Heart right ventricle (tissue), 16 donors: ENCODE data around the gene UTS2B. TPM values are rescaled to one million over a fixed set of nuclear protein-coding genes. Genes with fewer than 3 reads are reported as not detected.

Experiments used
- ATAC-seq, 8 donors: fragments of 200-7000 bp; cut with Tn5 transposase; one replicate each; pipeline ENCODE4 v1.9.1; 2020; ENCODE audit warnings: mild to moderate bottlenecking in 8 of 8, moderate library complexity in 8 of 8, moderate number of reproducible peaks in 1 of 8
- DNase-seq, 2 donors: peaks; one replicate each; pipeline ENCODE4 v3.0.0-alpha.2; 2020
- H3K27ac ChIP-seq, 10 donors: fragments of 200-600 bp; sonication (generic) in 2 of 10; one replicate each; pipeline versions ENCODE4 v1.5.0 to v1.8.0; 2020 to 2022; ENCODE audit warnings: mild to moderate bottlenecking in 3 of 10
- H3K27me3 ChIP-seq, 7 donors: fragments of 200-600 bp; one replicate each; pipeline ENCODE4 v1.8.0; 2021 to 2022; ENCODE audit warnings: mild to moderate bottlenecking in 2 of 7
- H3K36me3 ChIP-seq, 9 donors: fragments of 200-600 bp; sonication (generic) in 1 of 9; one replicate each; pipeline versions ENCODE4 v1.5.0 to v1.8.0; 2020 to 2022; ENCODE audit warnings: mild to moderate bottlenecking in 2 of 9
- H3K4me1 ChIP-seq, 9 donors: fragments of 200-600 bp; sonication (generic) in 1 of 9; one replicate each; pipeline versions ENCODE4 v1.5.0 to v1.8.0; 2020 to 2022; ENCODE audit warnings: mild to moderate bottlenecking in 4 of 9
- H3K4me3 ChIP-seq, 10 donors: fragments of 200-600 bp; sonication (generic) in 2 of 10; one replicate each; pipeline versions ENCODE4 v1.5.0 to v1.8.0; 2020 to 2022; ENCODE audit warnings: mild to moderate bottlenecking in 7 of 10, moderate library complexity in 2 of 10
- H3K9me3 ChIP-seq, 11 donors: fragments of 200-600 bp in 10 of 11; sonication (generic) in 2 of 11; one replicate each; pipeline versions ENCODE4 v1.5.0 to v1.8.0; 2013 to 2022; ENCODE audit warnings: mild to moderate bottlenecking in 2 of 11, control low read depth in 1 of 11, moderate library complexity in 1 of 11
- WGBS, 2 donors: extraction: QIAGEN DNeasy Blood & Tissue Kit; methylation state at CpG; one replicate each; pipeline ENCODE4 v1.1.7; 2013; ENCODE audit warnings: inconsistent platforms in 1 of 2; 5-methylcytosine and 5-hydroxymethylcytosine counted together
- intact Hi-C, 10 donors: fragments of 100-400 bp; cut with DNase I; formaldehyde crosslinking; loops; one replicate each; pipeline versions ENCODE4 v1.11.1 to v1.14.2; 2022
- polyA plus RNA-seq, 2 donors: library from polyadenylated mRNA; stranded (reverse); fragments of 200-250 nt; gene quantifications; one replicate each; pipeline ENCODE4 v1.2.3, GENCODE V29; 2013
- total RNA-seq, 10 donors: library from RNA; stranded (reverse); fragmentation: NEBNext Ultra II Directional in 3 of 10; extraction: Animal tissue kit (Norgen Biotek cat#: 25700) in 3 of 10; gene quantifications; one replicate each; pipeline versions ENCODE4 v1.2.1 to v1.2.4, GENCODE V29; 2021 to 2023
- TF ChIP-seq, protein P1 (sequence below), 9 donors: fragments of 200-600 bp; sonication (generic) in 2 of 9; IDR thresholded peaks; one replicate each; pipeline versions ENCODE4 v1.5.0 to v1.8.0; 2021 to 2022; ENCODE audit warnings: antibody characterized with exemption in 9 of 9, mild to moderate bottlenecking in 5 of 9, moderate library complexity in 1 of 9
- donor health status: Arrhythmogenic right ventricular cardiomyopathy.
- donor health status: ischemic (EF 13 %, LVEDD 7.1; RV severe dilation, severe dysfunction).
- donor health status: healthy with polysubstance abuse.
- donor health status: DM: no; HTN: yes; CAD: no.
- donor health status: DM: no; HTN: no; CAD: no.
- donor health status: ischemic (EF 25% LVEDD 6.9; RV normal size, moderate dysfunction).
- donor health status: ischemic (EF 25% LVEDD 5.7; RV mildly dilated, moderate dysfunction).
- donor health status: healthy.
- donor health status: DM: yes; HTN: yes; CAD: no.
- donor health status: Ischemic cardiomyopathy.
- donor health status: ischemic (EF 35%, LVEDD 5.7; RV mildly dilated, moderate dysfunction).
- donor health status: nonischemic (EF 11% LVEDD 7.7; RV severe dilation, severe dysfunction).
- donor health status: DM: yes; HTN: yes; CAD: no.
- donor health status: PGD.
- donor health status: ischemic (EF 29% LVEDD 5.4; RV normal size, mild dysfunction).
- donor health status: nonischemic (EF 23%, LVEDD 6.1; RV moderate dilation, normal function).

Gene UTS2B
- total and polyA plus RNA-seq, 12 donors = 0.10 to 0.53 (median 0.25) TPM; not detected in 5

DNA sequence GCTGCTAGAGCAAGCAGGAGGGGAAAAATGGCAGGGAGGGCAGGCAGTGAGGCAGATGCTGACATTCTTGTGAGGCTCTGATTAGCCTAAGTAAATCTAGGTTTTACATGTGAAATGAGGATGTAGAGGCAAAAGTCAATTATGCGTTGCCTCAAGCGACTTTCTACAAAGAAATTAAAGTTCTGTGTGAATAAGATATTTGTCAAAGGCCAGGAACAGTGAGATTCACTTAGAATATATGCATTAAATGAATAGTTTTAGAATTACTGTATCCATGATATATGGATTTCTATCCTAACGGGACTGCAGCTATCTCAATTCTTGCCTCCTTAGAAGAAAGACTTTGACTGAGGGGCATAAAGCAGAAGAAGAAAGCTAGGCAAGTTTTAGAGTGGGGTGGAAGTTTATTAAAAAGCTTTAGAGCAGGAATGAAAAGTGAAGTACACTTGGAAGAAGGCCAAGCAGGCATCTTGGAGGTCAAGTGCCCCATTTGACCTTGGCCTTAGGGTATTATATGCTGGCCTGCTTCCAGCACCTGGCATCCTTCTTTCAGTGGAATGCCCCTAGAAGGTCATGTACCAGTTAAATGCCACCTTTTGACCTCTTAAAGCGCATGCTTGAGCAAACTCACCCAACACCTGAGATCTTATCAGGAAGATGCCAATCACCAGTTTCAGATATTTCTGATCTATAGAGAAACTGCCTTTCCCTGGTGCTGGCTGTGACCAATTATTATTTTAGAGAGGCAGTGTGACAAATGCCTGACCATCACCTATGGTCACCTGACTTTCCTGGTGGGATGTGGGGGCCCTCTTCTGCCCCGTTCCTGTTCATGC, 93.1 kb downstream of the UTS2B start:
- Histone ChIP-seq H3K4me1 (peaks cover 0 to 25% (median 4%) of the 10 kb centered on the region in 9 donors), H3K4me3 (no peak overlapping the region), H3K9me3 (no peaks in the 10 kb centered on the region), H3K27ac (no peak overlapping the region), H3K27me3 (no peaks in the 10 kb centered on the region), H3K36me3 (no peaks in the 10 kb centered on the region)
- WGBS, 2 donors = 92 to 95% methylated on average over 5 of the region's 5 CpGs
- TF ChIP-seq, protein P1, sequence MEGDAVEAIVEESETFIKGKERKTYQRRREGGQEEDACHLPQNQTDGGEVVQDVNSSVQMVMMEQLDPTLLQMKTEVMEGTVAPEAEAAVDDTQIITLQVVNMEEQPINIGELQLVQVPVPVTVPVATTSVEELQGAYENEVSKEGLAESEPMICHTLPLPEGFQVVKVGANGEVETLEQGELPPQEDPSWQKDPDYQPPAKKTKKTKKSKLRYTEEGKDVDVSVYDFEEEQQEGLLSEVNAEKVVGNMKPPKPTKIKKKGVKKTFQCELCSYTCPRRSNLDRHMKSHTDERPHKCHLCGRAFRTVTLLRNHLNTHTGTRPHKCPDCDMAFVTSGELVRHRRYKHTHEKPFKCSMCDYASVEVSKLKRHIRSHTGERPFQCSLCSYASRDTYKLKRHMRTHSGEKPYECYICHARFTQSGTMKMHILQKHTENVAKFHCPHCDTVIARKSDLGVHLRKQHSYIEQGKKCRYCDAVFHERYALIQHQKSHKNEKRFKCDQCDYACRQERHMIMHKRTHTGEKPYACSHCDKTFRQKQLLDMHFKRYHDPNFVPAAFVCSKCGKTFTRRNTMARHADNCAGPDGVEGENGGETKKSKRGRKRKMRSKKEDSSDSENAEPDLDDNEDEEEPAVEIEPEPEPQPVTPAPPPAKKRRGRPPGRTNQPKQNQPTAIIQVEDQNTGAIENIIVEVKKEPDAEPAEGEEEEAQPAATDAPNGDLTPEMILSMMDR (IDR thresholded peaks at IDR 0.05) = no peak
- ATAC-seq = no peak
- intact Hi-C loops = no loop called here
- no peak for DNase-seq

DNA sequence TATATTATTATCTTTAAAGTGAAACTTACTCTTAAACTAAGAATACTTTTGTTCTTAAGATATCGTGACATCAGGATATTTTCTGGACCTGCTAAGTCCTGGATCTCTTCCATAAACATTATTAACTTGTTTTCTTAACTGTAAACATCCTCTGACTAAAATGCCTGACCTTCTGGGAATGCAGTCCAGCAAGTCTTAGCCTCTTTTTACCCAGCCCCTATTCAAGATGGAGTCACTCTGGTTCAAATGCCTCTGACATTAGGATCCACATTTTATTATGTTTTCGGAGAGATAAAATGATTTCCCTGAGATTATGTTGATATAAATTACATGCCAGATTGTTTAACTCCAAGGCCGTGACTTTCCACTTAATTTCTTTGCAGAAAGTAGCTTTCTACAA, 93.7 kb downstream of the UTS2B start:
- Histone ChIP-seq H3K36me3 (no peaks in the 10 kb centered on the region), H3K9me3 (no peaks in the 10 kb centered on the region), H3K27ac (no peak overlapping the region), H3K4me1 (peaks cover 0 to 25% (median 4%) of the 10 kb centered on the region in 9 donors), H3K27me3 (no peaks in the 10 kb centered on the region), H3K4me3 (no peak overlapping the region)
- no peak for ATAC-seq
- intact Hi-C loops = no loop called here
- 73 to 80% methylated on average over 3 of the region's 3 CpGs for WGBS, 2 donors
- no peak for DNase-seq
- TF ChIP-seq, protein P1 (IDR thresholded peaks at IDR 0.05) = no peak

DNA sequence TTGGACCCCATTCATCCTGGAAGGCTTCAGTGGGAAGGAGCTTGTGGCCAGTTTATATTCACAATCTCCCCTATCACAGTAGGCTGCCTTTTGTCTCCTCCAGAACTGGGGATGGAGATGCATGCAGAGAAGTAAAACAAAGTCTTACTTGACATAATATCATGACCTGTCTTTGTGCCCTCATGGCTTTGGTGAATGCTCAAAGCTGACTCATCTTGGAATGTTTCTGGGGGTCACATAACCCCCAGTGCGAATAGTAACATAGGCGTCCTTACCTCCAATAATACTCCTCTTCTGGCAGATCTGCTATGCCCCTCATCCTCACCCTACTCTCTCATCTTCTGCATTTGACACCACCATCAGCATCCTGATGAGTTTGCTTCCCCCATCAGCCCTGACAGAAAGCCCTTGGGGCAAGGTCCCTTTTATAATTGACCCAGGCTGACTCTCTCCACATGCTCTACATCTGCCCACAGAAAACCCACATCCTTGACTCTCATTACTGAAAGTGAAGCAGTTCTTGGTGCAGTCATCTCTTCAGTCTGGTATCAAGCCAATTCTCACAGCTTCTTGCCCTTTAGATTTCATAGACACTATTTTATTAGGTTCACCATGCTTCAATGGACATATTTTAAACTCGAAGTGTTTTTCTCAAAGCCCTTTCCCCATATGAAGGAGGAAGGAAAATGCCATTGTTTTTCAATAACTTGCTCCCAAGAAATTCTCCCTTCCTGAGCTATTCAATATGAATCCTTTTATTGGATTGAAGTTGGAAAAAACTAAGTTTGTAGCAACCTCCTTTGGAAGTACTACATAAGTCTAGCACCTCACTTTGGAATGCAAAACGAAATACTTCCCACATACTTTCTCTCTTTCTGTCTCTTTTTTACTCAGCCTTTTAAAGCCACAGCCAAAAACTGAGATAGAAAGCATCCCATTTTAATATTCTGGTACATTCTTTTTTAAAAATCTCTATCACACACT, 94.7 kb downstream of the UTS2B start:
- Histone ChIP-seq H3K27me3 (no peaks in the 10 kb centered on the region), H3K36me3 (no peaks in the 10 kb centered on the region), H3K4me1 (peaks cover 0 to 23% (median 4%) of the 10 kb centered on the region in 9 donors), H3K27ac (no peak overlapping the region), H3K4me3 (no peak overlapping the region), H3K9me3 (no peaks in the 10 kb centered on the region)
- intact Hi-C loops = no loop called here
- TF ChIP-seq, protein P1 (IDR thresholded peaks at IDR 0.05) = no peak
- ATAC-seq = no peak
- DNase-seq = no peak
- 79 to 80% methylated on average over 4 of the region's 4 CpGs for WGBS, 2 donors

DNA sequence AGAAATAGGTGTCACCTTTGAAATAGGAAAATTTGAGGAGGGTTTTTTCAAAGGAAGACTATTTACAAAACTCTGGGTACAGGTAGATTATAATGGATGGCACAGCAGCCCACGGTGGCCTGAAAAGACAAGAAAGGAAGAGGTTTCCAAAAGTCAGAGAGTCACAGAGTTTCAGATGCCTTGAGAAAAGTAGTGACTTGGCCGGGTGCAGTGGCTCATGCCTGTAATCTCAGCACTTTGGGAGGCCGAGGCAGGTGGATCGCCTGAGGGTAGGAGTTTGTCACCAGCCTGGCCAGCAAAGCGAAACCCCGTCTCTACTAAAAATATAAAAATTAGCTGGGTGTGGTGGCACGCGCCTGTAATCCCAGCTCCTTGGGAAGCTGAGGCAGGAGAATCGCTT, 96.1 kb downstream of the UTS2B start:
- no peak overlapping the region for H3K4me3 ChIP-seq
- intact Hi-C loops = no loop called here
- H3K4me1 ChIP-seq = peaks cover 0 to 9% (median 0%) of the 10 kb centered on the region in 9 donors
- TF ChIP-seq, protein P1 (IDR thresholded peaks at IDR 0.05) = no peak
- 96 to 97% methylated on average over 9 of the region's 9 CpGs for WGBS, 2 donors
- H3K27ac ChIP-seq = no peak overlapping the region
- H3K27me3 ChIP-seq = no peaks in the 10 kb centered on the region
- ATAC-seq (no peak), DNase-seq (no peak)
- H3K36me3 ChIP-seq = no peaks in the 10 kb centered on the region
- H3K9me3 ChIP-seq = no peaks in the 10 kb centered on the region
